IMR-90 (cell line): Measurements from ENCODE around the gene PDRG1. TPM values are rescaled to one million over a fixed set of nuclear protein-coding genes. Genes with fewer than 3 reads are reported as not detected.

Experiments
- ATAC-seq: fragments of 200-7000 bp; cut with Tn5 transposase; 2 replicates; pipeline ENCODE4 v1.9.1; 2020; ENCODE audit warnings: low read depth, mild to moderate bottlenecking, moderate library complexity
- BruUV-seq: library from RNA; stranded (reverse); fragments of 400-500 nt; replicated peaks from 2 replicates; lab custom pipeline; 2021; lab: Mats Ljungman, UMichigan
- CTCF ChIA-PET: fragments of 300-600 bp; formaldehyde crosslinking; extraction: SDS; loops from one replicate; lab custom pipeline; 2021; ENCODE audit warnings: antibody characterized with exemption; lab: Yijun Ruan, JAX
- POLR2A ChIA-PET: fragments of 300-600 bp; sonication (Branson Sonifier 250); formaldehyde crosslinking; loops from one replicate; lab custom pipeline; 2022; ENCODE audit warnings: antibody characterized with exemption; ENCODE audit not compliant: unreplicated experiment; lab: Charles Lee
- DNase-seq: peaks from one replicate; pipeline ENCODE4 v3.0.0; 2013
- H2AFZ ChIP-seq: replicated peaks from 2 replicates; pipeline ENCODE3; 2013; ENCODE audit warnings: low read length, mild to moderate bottlenecking; ENCODE audit not compliant: poor library complexity
- H2AK5ac ChIP-seq: 2 replicates; pipeline ENCODE4 v1.6.1; 2013; ENCODE audit warnings: low read depth, low read length, inconsistent platforms
- H2AK9ac ChIP-seq: replicated peaks from 2 replicates; pipeline ENCODE3; 2013; ENCODE audit warnings: mild to moderate bottlenecking, low read depth, low read length, moderate library complexity; ENCODE audit not compliant: poor library complexity
- H2BK120ac ChIP-seq: 2 replicates; pipeline ENCODE4 v1.6.1; 2013; ENCODE audit warnings: low read depth, low read length, inconsistent platforms
- H2BK15ac ChIP-seq: 3 replicates; pipeline ENCODE4 v1.6.1; 2013; ENCODE audit warnings: low read depth, low read length, inconsistent platforms
- H2BK20ac ChIP-seq: 2 replicates; pipeline ENCODE4 v1.6.1; 2013; ENCODE audit warnings: low read depth, mild to moderate bottlenecking, inconsistent platforms, low read length, moderate library complexity
- H2BK5ac ChIP-seq: 2 replicates; pipeline ENCODE4 v1.6.1; 2013; ENCODE audit warnings: mild to moderate bottlenecking, low read depth, low read length, inconsistent platforms; ENCODE audit not compliant: poor library complexity, severe bottlenecking
- H3K14ac ChIP-seq: replicated peaks from 2 replicates; pipeline ENCODE4 v1.6.1; 2013; ENCODE audit warnings: low read depth, low read length, inconsistent platforms
- H3K18ac ChIP-seq: 2 replicates; pipeline ENCODE4 v1.6.1; 2013; ENCODE audit warnings: low read depth, low read length, control low read depth
- H3K23ac ChIP-seq: 2 replicates; pipeline ENCODE4 v1.6.1; 2013; ENCODE audit warnings: low read depth, low read length, inconsistent platforms
- H3K27ac ChIP-seq: 2 replicates; pipeline ENCODE4 v1.5.1; 2013; ENCODE audit warnings: mild to moderate bottlenecking, control low read depth, low read length; ENCODE audit not compliant: insufficient read depth
- H3K27me3 ChIP-seq: 2 replicates; pipeline ENCODE4 v1.6.1; 2013; ENCODE audit warnings: low read length; ENCODE audit not compliant: control insufficient read depth, insufficient read depth
- H3K36me3 ChIP-seq: 2 replicates; pipeline ENCODE4 v1.6.1; 2013; ENCODE audit warnings: low read length, mixed read lengths; ENCODE audit not compliant: control insufficient read depth, insufficient read depth
- H3K4ac ChIP-seq: 2 replicates; pipeline ENCODE4 v1.6.1; 2013; ENCODE audit warnings: low read depth, low read length, inconsistent platforms
- H3K4me1 ChIP-seq: 2 replicates; pipeline ENCODE4 v1.6.1; 2013; ENCODE audit warnings: low read length, mixed read lengths; ENCODE audit not compliant: control insufficient read depth, insufficient read depth
- H3K4me2 ChIP-seq: 2 replicates; pipeline ENCODE4 v1.6.1; 2013; ENCODE audit warnings: low read depth, mild to moderate bottlenecking, control low read depth, low read length, moderate library complexity
- H3K4me3 ChIP-seq: 2 replicates; pipeline ENCODE4 v1.5.1; 2013; ENCODE audit warnings: low read depth, mild to moderate bottlenecking, control low read depth, low read length, moderate library complexity; ENCODE audit not compliant: insufficient read depth
- H3K56ac ChIP-seq: 2 replicates; pipeline ENCODE4 v1.6.1; 2013; ENCODE audit warnings: low read length, inconsistent platforms; ENCODE audit not compliant: insufficient read depth; ENCODE audit errors: extremely low read depth
- H3K79me1 ChIP-seq, 2 experiments: 2 replicates each; pipeline ENCODE4 v1.6.1; 2013; ENCODE audit warnings: low read length in 2 of 2, inconsistent platforms in 1 of 2, low read depth in 1 of 2
- H3K9ac ChIP-seq: 2 replicates; pipeline ENCODE4 v1.6.1; 2013; ENCODE audit warnings: low read depth, low read length, control low read depth
- H3K9me1 ChIP-seq: 2 replicates; pipeline ENCODE4 v1.6.1; 2013; ENCODE audit warnings: low read length, inconsistent platforms; ENCODE audit not compliant: insufficient read depth
- H3K9me3 ChIP-seq: 2 replicates; pipeline ENCODE4 v1.6.1; 2013; ENCODE audit warnings: low read length; ENCODE audit not compliant: control insufficient read depth, insufficient read depth
- H4K20me1 ChIP-seq: 2 replicates; pipeline ENCODE4 v1.6.1; 2013; ENCODE audit warnings: low read length, inconsistent platforms; ENCODE audit not compliant: insufficient read depth
- H4K5ac ChIP-seq: 2 replicates; pipeline ENCODE4 v1.6.1; 2013; ENCODE audit warnings: mild to moderate bottlenecking, low read depth, low read length, control low read depth
- H4K8ac ChIP-seq, 2 experiments: 2 replicates each; pipeline ENCODE4 v1.6.1; 2013; ENCODE audit warnings: low read depth in 2 of 2, low read length in 2 of 2, control low read depth in 1 of 2, inconsistent platforms in 1 of 2
- H4K91ac ChIP-seq: 2 replicates; pipeline ENCODE4 v1.6.1; 2013; ENCODE audit warnings: low read depth, low read length, inconsistent platforms; ENCODE audit not compliant: insufficient read depth
- BHLHE40 ChIP-seq: fragments of 150-350 bp; IDR thresholded peaks from 2 replicates; pipeline ENCODE4 v1.6.1; 2016; ENCODE audit warnings: mild to moderate bottlenecking, low read depth, low read length
- CEBPB ChIP-seq: IDR thresholded peaks from 2 replicates; pipeline ENCODE4 v1.6.1; 2012; ENCODE audit warnings: low read depth, low read length, improper control_type of control experiment
- CHD1 ChIP-seq: IDR thresholded peaks from 2 replicates; pipeline ENCODE4 v1.6.1; 2012; ENCODE audit warnings: low read depth, low read length, improper control_type of control experiment
- CTCF ChIP-seq: conservative IDR thresholded peaks from 2 replicates; pipeline ENCODE4 v1.5.1; 2012; ENCODE audit warnings: mild to moderate bottlenecking, low read depth, low read length, improper control_type of control experiment
- ELK1 ChIP-seq: fragments of 150-350 bp; IDR thresholded peaks from 2 replicates; pipeline ENCODE4 v1.6.1; 2016; ENCODE audit warnings: low read depth, mild to moderate bottlenecking, low read length, moderate library complexity, borderline replicate concordance
- FOS ChIP-seq: fragments of 150-350 bp; IDR thresholded peaks from 2 replicates; pipeline ENCODE4 v1.6.1; 2016; ENCODE audit warnings: low read depth, low read length
- MAFK ChIP-seq: IDR thresholded peaks from 2 replicates; pipeline ENCODE4 v1.6.1; 2012; ENCODE audit warnings: low read depth, low read length, improper control_type of control experiment
- MAZ ChIP-seq: IDR thresholded peaks from 2 replicates; pipeline ENCODE4 v1.6.1; 2012; ENCODE audit warnings: low read depth, mild to moderate bottlenecking, low read length, improper control_type of control experiment, moderate library complexity, borderline replicate concordance
- MXI1 ChIP-seq: IDR thresholded peaks from 2 replicates; pipeline ENCODE4 v1.6.1; 2012; ENCODE audit warnings: low read depth, mild to moderate bottlenecking, low read length, moderate library complexity, borderline replicate concordance
- NFE2L2 ChIP-seq: fragments of 150-350 bp; IDR thresholded peaks from 2 replicates; pipeline ENCODE4 v1.6.1; 2016; ENCODE audit warnings: low read depth, mild to moderate bottlenecking, low read length
- POLR2A ChIP-seq: IDR thresholded peaks from 2 replicates; pipeline ENCODE4 v1.6.1; 2012; ENCODE audit warnings: mild to moderate bottlenecking, low read depth, low read length
- RAD21 ChIP-seq: IDR thresholded peaks from 2 replicates; pipeline ENCODE4 v1.6.1; 2012; ENCODE audit warnings: low read length, improper control_type of control experiment
- RCOR1 ChIP-seq: IDR thresholded peaks from 2 replicates; pipeline ENCODE4 v1.6.1; 2012; ENCODE audit warnings: mild to moderate bottlenecking, low read length, improper control_type of control experiment; ENCODE audit not compliant: insufficient replicate concordance
- SMC3 ChIP-seq: fragments of 150-350 bp; IDR thresholded peaks from 2 replicates; pipeline ENCODE4 v1.6.1; 2016; ENCODE audit warnings: low read depth, mild to moderate bottlenecking, antibody characterized with exemption, low read length, moderate library complexity
- WGBS, 2 experiments: methylation state at CpG; one replicate each; pipeline versions ENCODE4 v1.1.5 to v1.1.7; 2013; ENCODE audit warnings: missing lambda C conversion rate in 2 of 2; ENCODE audit not compliant: insufficient read length in 1 of 2; ENCODE audit errors: extremely low coverage in 2 of 2; 5-methylcytosine and 5-hydroxymethylcytosine counted together
- dilution Hi-C: fragments of 300-500 bp; cut with HindIII; formaldehyde crosslinking; loops from one replicate; pipeline ENCODE4 v1.14.3; 2018; ENCODE audit warnings: low sequenced_read_pairs; ENCODE audit not compliant: unreplicated experiment
- in situ Hi-C: fragments of 300-500 bp; cut with MboI; formaldehyde crosslinking; loops from 3 replicates; pipeline ENCODE4 v1.14.3; 2019; ENCODE audit warnings: low sequenced_read_pairs, inconsistent platforms, mixed read lengths
- intact Hi-C: fragments of 100-400 bp; cut with micrococcal nuclease; formaldehyde crosslinking; loops from 2 replicates; pipeline ENCODE4 v1.10.0; 2022
- polyA plus RNA-seq, 3 experiments: library from polyadenylated mRNA; depleted of rRNA; stranded (reverse); fragments of >200 nt; gene quantifications; 2 replicates each; pipeline ENCODE4 v1.2.3, GENCODE V29; 2012; ENCODE audit warnings: low replicate concordance in 1 of 3
- total RNA-seq: library from RNA; depleted of rRNA; stranded (reverse); fragments of >200 nt; gene quantifications from 2 replicates; pipeline ENCODE4 v1.2.3, GENCODE V29; 2012

The PDRG1 gene
- total and polyA plus RNA-seq, 2 of the 4 experiments (the other 2 are of a cell fraction): 5.0 to 15.7 TPM

GRCh38 chr20:31907046-31907445 is 44.8 kb downstream of the PDRG1 start:
- no peak overlapping the region for H3K4me2 ChIP-seq
- ChIA-PET CTCF (no interaction called here), POLR2A (no interaction called here)
- no peak overlapping the region for H3K4me3 ChIP-seq
- DNase-seq (no peak), ATAC-seq (no peak)
- no peaks in the 10 kb centered on the region for H3K4me1 ChIP-seq
- H2BK120ac ChIP-seq: no peak overlapping the region
- BruUV-seq: no TSS peak
- H3K23ac ChIP-seq: no peak overlapping the region
- no peak overlapping the region for H2AFZ ChIP-seq
- H3K9me1 ChIP-seq: no peaks in the 10 kb centered on the region; the same call in 1 of the 2 replicates
- no peak overlapping the region for H3K18ac ChIP-seq
- H2AK5ac ChIP-seq: no peak overlapping the region
- H2BK5ac ChIP-seq: no peak overlapping the region
- H4K8ac ChIP-seq: no peak overlapping the region
- H3K27me3 ChIP-seq: peaks cover 15% of the 10 kb centered on the region
- no peak overlapping the region for H3K56ac ChIP-seq
- no peaks in the 10 kb centered on the region for H3K79me1 ChIP-seq
- H4K91ac ChIP-seq: no peak overlapping the region
- in situ Hi-C loops (no loop called here), dilution Hi-C loops (no loop called here), intact Hi-C loops (no loop called here)
- H4K20me1 ChIP-seq: no peaks in the 10 kb centered on the region
- no peak overlapping the region for H3K9ac ChIP-seq
- no peaks in the 10 kb centered on the region for H3K36me3 ChIP-seq
- no peak overlapping the region for H2BK15ac ChIP-seq
- no peak overlapping the region for H4K5ac ChIP-seq
- no peak overlapping the region for H3K14ac ChIP-seq
- H2BK20ac ChIP-seq: no peak overlapping the region
- no peak overlapping the region for H3K4ac ChIP-seq
- TF ChIP-seq FOS (no peak), ELK1 (no peak), RCOR1 (no peak), SMC3 (no peak), CHD1 (no peak), MXI1 (no peak), POLR2A (no peak), CEBPB (no peak), MAFK (no peak), NFE2L2 (no peak), BHLHE40 (no peak), CTCF (no peak), MAZ (no peak), RAD21 (no peak)
- H3K27ac ChIP-seq: no peak overlapping the region
- no peak overlapping the region for H2AK9ac ChIP-seq
- no CpG with 5 or more reads among the region's 5 CpGs for WGBS, 2 experiments
- no peaks in the 10 kb centered on the region for H3K9me3 ChIP-seq
